GM19193 (cell line): ENCODE results near the gene AZGP1.

Experiments
- POLR2A ChIP-seq: IDR thresholded peaks from 4 replicates; pipeline ENCODE4 v1.6.1; 2011; ENCODE audit not compliant: insufficient read depth, insufficient read length; ENCODE audit errors: extremely low read depth

Gene AZGP1

GRCh38 chr7:99975782-99976521 is at the start of gene AZGP1:
TSS of gene AZGP1 (minus strand) at chr7:99976031. CDS start at chr7:99976020, 11 bp downstream.
- no peak for TF ChIP-seq POLR2A

- no peak for TF ChIP-seq POLR2A
Observed at GRCh38 chr7:100024020-100024619, 48.3 kb upstream of the AZGP1 start.

- no peak for TF ChIP-seq POLR2A
Observed at GRCh38 chr7:100023526-100023925, 47.7 kb upstream of the AZGP1 start.

GRCh38 chr7:100022621-100023020 is 46.8 kb upstream of the AZGP1 start:
- no peak for TF ChIP-seq POLR2A

- TF ChIP-seq POLR2A, result no peak
Observed at GRCh38 chr7:100021297-100021696, 45.5 kb upstream of the AZGP1 start.

- no peak for TF ChIP-seq POLR2A
Observed at GRCh38 chr7:100019908-100020307, 44.1 kb upstream of the AZGP1 start.

- TF ChIP-seq POLR2A, result no peak
Observed at GRCh38 chr7:100017875-100018274, 42.0 kb upstream of the AZGP1 start.

- TF ChIP-seq POLR2A, result no peak
Observed at GRCh38 chr7:100017300-100017699, 41.5 kb upstream of the AZGP1 start.

- no peak for TF ChIP-seq POLR2A
Observed at GRCh38 chr7:100016215-100016901, 40.5 kb upstream of the AZGP1 start.

GRCh38 chr7:100015232-100016214 is 39.7 kb upstream of the AZGP1 start, which contains the start of gene ZKSCAN1:
TSS of gene ZKSCAN1 (plus strand) at chr7:100015596. CDS start at chr7:100023507, 7,911 bp downstream.
- peak; percentile 93 for TF ChIP-seq POLR2A

- no peak for TF ChIP-seq POLR2A
Observed at GRCh38 chr7:100013328-100013676, 37.5 kb upstream of the AZGP1 start.

- TF ChIP-seq POLR2A, result no peak
Observed at GRCh38 chr7:100011516-100011915, 35.7 kb upstream of the AZGP1 start.

GRCh38 chr7:100010901-100011300 is 35.1 kb upstream of the AZGP1 start:
- TF ChIP-seq POLR2A, result no peak

- no peak for TF ChIP-seq POLR2A
Observed at GRCh38 chr7:100008525-100008924, 32.7 kb upstream of the AZGP1 start.

- TF ChIP-seq POLR2A, result no peak
Observed at GRCh38 chr7:100007887-100008286, 32.1 kb upstream of the AZGP1 start.
